GM13977 (cell line): ENCODE results near the gene ZNF443.
"Not testable (repeated sequence)": the region's sequence is repeated elsewhere in the genome, so short reads cannot be mapped to it uniquely, and the experiment has no call there.

Experiments used
- DNase-seq: peaks from one replicate; pipeline ENCODE4 v3.0.0; 2012; ENCODE audit warnings: low spot score
- in situ Hi-C: fragments of 300-500 bp; cut with MboI; formaldehyde crosslinking; loops from one replicate; pipeline ENCODE4 v1.12.0; 2022; ENCODE audit warnings: low sequenced_read_pairs, low pct_unique_long_range_greater_than_20kb, mixed read lengths, inconsistent platforms; ENCODE audit not compliant: unreplicated experiment
- TF ChIP-seq, protein P1 (sequence below): IDR thresholded peaks from 2 replicates; pipeline ENCODE4 v1.5.1; 2012; ENCODE audit warnings: mild to moderate bottlenecking, control low read depth; ENCODE audit not compliant: insufficient read depth; ENCODE audit errors: extremely low read depth, missing control alignments

Gene ZNF443

DNA sequence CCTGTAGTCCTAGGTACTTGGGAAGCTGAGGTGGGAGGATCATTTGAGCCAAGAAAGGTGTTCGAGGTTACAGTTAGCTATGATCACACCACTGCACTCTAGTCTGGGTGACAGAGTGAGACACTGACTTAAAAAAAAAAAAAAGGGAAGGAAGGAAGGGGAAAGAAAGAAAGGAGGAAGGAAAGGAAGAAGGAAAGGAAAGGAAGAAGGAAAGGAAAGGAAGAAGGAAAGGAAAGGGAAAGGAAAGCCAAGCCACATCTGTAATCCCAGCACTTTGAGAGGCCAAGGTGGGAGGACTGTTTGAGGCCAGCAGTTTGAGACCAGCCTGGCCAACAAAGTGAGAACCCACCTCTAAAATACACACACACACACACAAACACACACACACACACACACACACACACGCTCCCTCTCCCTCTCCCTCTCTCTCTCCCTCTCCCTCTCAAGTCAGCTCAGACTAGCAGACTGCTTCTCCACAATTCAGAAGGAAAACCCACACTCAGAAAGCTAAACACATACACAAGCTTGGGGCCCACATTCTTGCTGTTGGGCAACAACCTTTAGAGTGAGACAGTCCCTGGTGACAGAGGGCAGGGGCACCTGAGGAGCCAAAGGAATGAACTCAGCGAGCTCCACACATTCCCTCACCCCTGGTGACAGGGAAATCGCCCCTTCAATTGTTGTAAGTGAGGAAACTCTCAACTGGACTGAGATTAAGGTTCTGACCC lies 41.1 kb upstream of the ZNF443 start:
- DNase-seq: no peak
- in situ Hi-C loops: no loop called here
- TF ChIP-seq, protein P1, sequence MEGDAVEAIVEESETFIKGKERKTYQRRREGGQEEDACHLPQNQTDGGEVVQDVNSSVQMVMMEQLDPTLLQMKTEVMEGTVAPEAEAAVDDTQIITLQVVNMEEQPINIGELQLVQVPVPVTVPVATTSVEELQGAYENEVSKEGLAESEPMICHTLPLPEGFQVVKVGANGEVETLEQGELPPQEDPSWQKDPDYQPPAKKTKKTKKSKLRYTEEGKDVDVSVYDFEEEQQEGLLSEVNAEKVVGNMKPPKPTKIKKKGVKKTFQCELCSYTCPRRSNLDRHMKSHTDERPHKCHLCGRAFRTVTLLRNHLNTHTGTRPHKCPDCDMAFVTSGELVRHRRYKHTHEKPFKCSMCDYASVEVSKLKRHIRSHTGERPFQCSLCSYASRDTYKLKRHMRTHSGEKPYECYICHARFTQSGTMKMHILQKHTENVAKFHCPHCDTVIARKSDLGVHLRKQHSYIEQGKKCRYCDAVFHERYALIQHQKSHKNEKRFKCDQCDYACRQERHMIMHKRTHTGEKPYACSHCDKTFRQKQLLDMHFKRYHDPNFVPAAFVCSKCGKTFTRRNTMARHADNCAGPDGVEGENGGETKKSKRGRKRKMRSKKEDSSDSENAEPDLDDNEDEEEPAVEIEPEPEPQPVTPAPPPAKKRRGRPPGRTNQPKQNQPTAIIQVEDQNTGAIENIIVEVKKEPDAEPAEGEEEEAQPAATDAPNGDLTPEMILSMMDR: no peak

DNA sequence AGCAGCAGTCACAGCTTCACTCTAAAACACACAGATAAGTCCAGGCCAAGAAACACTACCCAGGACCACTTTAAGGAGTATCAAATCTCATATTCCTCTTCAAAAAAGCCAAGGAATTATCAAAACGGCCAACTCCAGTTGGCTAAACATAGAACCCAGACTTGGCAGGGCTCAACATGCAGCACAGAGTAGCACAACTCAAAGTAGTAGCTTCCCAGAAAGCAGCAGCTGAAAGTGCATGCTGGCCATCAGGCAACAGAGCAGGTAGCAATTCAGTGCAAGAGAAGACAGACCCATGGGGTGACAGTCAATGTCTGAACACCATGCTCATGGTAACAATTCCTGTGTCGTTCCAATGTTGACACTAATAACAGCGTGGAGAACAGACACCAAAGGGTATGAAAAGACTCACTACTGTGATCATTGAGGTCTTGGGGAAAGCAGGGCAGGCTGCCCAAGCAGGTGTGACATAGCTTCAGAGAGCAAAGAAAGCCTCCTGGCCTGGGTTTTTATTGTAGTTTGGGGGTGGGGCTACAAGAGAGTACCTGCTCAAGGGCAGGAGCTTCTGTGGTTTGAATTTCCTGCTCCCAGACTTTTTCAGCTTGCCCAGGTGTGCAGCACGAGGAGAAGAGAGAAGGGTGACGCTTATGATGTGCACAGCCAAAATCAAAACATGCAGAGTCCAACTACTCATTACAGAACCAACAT lies 37.6 kb upstream of the ZNF443 start:
- in situ Hi-C loops: no loop called here
- TF ChIP-seq, protein P1: no peak
- no peak for DNase-seq

DNA sequence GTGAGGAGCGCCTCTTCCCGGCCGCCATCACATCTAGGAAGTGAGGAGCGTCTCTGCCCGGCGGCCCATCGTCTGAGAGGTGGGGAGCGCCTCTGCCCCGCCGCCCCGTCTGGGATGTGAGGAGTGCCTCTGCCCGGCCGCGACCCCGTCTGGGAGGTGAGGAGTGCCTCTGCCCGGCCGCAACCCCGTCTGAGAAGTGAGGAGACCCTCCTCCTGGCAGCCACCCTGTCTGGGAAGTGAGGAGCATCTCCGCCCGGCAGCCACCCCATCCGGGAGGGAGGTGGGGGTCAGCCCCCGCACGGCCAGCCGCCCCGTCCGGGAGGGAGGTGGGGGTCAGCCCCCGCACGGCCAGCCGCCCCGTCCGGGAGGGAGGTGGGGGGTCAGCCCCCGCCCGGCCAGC lies 26.8 kb upstream of the ZNF443 start:
- in situ Hi-C loops, DNase-seq: not testable (repeated sequence)

DNA sequence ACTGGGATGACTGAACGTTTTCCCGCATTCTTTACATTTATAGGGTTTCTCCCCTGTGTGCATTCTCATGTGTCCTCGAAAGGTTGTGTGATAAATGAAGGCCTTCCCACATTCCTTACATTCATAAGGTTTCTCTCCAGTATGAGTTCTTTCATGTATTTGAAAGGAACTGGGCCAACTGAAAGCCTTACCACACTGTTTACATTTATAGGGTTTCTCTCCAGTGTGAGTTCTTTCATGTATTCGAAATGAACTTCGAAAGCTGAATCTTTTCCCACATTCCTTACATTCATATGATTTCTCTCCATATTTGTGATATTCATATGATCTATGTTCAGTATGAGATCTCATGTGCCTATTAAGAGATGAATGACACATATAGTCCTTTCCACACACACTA lies 24.4 kb upstream of the ZNF443 start:
- no peak for DNase-seq
- in situ Hi-C loops: no loop called here
- TF ChIP-seq, protein P1: no peak

- in situ Hi-C loops: no loop called here
- TF ChIP-seq, protein P1: no peak
- DNase-seq: no peak
These were observed 23.9 kb upstream of the ZNF443 start for GRCh38 chr19:12464769-12465168.

DNA sequence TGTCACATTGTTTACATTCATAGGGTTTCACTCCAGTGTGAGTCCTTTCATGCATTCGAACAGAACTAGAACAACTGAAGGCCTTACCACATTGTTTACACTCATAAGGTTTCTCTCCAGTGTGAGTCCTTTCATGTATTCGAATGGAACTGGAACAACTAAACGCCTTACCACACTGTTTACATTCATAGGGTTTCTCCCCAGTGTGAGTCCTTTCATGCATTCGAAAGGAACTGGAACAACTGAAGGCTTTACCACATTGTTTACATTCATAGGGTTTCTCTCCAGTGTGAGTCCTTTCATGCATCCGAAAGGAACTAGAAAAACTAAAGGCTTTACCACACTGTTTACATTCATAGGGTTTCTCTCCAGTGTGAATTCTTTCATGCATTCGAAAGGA lies 23.3 kb upstream of the ZNF443 start:
- DNase-seq, in situ Hi-C loops: not testable (repeated sequence)

DNA sequence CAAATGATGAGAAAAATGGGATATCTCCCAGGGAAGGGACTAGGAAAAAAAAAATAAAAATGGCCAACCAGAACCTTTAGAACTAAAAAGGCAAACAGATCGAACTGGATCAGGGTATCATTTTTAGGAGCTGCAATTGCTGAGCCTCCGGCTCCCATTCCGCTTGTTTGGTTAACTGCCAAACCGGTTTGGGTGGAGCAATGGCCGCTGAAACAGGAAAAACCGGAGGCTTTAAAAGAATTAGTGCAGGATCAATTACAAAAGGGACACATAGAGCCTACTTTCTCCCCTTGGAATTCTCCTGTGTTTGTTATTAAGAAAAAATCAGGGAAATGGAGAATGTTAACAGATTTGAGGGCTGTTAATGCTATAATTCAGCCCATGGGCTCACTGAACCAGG lies 12.7 kb upstream of the ZNF443 start:
- DNase-seq: no peak
- in situ Hi-C loops: no loop called here
- TF ChIP-seq, protein P1: no peak
